ENCODE measurements around the gene ZNF638.
"Not testable (repeated sequence)": the region's sequence is repeated elsewhere in the genome, so short reads cannot be mapped to it uniquely, and the experiment has no call there.

ZNF638 gene

GRCh38 chr2:71417300-71418202 is 86.0 kb downstream of the ZNF638 start:
- no peak for DNase-seq

GRCh38 chr2:71419145-71419544 is 87.6 kb downstream of the ZNF638 start:
- no peak for DNase-seq

DNA sequence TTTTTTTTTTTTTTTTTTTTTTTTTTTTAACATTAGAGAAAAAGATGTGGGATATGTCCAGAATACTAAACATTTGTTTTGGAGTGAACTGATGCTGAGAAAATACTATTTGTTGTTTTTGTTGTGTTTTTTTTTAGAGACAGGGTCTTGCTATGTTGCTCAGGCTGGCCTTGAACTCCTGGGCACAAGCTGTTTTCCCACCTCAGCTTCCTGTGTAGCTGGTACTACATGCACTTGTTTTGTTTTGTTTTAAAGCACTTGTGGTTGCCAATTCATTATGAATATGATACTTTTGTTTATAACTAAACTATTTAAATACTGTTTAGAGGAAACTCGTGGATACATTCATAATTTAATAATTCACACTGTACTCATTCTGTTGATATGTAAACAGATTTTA is 88.4 kb downstream of the ZNF638 start:
- no peak for DNase-seq

DNA sequence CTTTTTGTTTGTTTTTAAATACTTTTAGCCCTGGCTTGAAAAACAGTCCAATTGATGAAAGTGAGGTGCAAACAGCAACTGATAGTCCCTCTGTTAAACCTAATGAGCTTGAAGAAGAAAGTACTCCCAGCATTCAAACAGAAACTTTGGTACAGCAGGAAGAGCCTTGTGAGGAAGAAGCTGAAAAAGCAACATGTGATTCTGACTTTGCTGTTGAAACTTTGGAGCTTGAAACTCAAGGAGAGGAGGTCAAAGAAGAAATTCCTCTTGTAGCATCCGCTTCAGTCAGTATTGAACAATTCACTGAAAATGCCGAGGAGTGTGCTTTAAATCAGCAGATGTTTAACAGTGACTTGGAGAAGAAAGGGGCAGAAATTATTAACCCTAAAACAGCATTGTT is 91.2 kb downstream of the ZNF638 start:
- no peak for DNase-seq

DNA sequence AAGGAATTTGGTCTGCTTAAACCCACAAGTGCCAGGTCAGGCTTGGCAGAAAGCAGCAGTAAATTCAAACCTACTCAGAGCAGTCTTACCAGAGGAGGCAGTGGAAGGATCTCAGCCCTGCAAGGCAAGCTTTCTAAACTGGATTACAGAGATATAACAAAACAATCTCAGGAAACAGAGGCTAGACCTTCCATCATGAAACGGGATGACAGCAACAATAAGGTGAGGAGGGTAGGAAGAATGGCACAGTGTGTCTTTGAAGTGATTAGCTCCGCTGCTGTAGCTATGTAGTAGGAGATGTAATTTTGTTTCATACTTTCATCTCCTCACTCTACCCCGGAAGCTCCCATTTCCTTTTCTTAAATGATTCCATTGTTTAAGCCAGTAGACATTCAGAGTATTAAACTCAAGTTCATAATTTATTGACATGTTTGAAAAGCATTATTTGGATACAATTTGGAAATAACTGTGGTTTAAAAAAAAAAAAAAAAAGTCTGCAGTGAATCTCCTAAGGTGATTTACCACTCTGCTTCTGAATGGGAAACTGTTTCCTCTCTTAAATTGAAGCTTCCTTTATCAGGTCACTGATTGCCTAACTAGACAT is 92.3 kb downstream of the ZNF638 start:
- no peak for DNase-seq

GRCh38 chr2:71426721-71427120 is 95.1 kb downstream of the ZNF638 start:
- no peak for DNase-seq

- DNase-seq: no peak
Observed at GRCh38 chr2:71428472-71429383, 97.1 kb downstream of the ZNF638 start.

DNA sequence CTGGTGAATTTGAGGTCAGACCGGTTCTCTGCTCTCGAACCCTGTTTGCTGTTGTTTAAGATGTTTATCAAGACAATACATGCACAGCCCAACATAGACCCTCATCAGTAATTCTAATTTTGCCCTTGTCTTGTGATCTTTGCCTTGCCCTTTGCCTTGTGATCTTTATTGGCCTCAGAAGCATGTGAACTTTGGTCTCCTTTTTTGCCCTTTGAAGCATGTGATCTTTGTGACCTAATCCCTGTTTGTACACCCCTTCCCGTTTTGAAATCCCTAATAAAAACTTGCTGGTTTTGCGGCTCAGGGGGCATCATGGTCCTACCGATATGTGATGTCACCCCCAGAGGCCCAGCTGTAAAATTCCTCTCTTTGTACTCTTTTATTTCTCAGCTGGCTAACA is 113.6 kb downstream of the ZNF638 start:
- not testable (repeated sequence) for DNase-seq

GRCh38 chr2:71446505-71446904 is 114.9 kb downstream of the ZNF638 start:
- DNase-seq: no peak

DNA sequence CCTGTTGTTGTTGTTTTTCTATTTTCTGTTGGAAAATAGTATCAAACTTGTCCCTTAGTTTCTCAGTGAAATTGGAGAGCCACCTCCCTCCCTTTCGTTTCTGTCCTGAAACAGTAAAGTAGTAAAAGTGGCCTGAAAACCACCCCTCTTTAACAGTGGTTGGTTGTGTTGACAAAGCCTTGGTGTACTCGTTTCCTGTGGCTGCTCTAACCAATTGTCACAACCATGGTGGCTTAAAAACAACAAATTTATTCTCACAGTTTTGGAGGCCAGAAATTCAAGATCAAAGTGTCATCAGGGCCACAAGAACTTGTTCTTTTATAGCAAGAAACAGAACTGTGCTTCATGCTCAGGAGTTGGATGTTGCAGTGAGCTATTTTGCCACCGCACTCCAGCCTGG is 117.8 kb downstream of the ZNF638 start:
- no peak for DNase-seq

DNA sequence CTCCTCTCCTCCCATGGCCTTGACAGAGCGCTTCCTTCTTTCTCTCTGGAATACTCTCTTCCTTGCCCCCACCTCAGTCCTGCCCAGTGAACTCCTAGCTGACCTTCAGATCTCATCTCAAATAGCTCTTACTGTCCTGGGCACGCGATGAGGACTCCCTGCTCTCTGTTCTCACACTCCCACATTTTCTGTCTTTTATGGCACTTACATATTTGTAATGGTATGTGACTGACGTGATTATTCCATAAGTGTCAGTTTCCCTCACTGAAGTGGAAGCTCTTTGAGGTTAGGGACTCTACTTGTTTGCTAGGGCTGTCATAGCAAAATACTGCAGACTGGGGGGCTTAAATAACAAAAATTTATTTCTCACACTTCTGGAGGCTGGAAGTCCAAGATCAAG is 120.1 kb downstream of the ZNF638 start:
- no peak for DNase-seq

DNA sequence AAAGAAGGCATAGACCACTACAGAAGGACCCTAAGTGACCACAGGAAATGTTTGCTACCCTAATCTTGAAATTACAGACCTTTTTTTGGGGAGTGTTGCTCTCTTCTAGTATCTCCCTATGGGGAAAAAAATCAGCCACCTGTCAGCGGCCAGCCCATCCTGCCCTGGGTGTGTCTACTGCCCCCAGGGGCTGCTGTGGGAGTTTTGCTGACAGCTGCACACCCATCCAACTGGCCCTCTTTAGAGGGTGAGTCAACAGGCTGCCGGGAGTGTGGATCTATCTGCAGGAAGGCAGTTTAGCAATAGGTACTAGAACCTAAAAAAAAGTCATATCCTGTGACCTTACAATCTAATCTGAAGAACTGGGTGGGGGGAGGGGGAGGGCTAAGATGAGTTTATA is 121.0 kb downstream of the ZNF638 start:
- no peak for DNase-seq

- DNase-seq: no peak
Observed at GRCh38 chr2:71453404-71454220, 122.0 kb downstream of the ZNF638 start, which contains the start of gene DYSF. Gene DYSF (plus strand): TSS chr2:71453561.

GRCh38 chr2:71454221-71455010 is 122.8 kb downstream of the ZNF638 start:
- DNase-seq: no peak

GRCh38 chr2:71455011-71455740 is 123.6 kb downstream of the ZNF638 start:
- DNase-seq: no peak

DNA sequence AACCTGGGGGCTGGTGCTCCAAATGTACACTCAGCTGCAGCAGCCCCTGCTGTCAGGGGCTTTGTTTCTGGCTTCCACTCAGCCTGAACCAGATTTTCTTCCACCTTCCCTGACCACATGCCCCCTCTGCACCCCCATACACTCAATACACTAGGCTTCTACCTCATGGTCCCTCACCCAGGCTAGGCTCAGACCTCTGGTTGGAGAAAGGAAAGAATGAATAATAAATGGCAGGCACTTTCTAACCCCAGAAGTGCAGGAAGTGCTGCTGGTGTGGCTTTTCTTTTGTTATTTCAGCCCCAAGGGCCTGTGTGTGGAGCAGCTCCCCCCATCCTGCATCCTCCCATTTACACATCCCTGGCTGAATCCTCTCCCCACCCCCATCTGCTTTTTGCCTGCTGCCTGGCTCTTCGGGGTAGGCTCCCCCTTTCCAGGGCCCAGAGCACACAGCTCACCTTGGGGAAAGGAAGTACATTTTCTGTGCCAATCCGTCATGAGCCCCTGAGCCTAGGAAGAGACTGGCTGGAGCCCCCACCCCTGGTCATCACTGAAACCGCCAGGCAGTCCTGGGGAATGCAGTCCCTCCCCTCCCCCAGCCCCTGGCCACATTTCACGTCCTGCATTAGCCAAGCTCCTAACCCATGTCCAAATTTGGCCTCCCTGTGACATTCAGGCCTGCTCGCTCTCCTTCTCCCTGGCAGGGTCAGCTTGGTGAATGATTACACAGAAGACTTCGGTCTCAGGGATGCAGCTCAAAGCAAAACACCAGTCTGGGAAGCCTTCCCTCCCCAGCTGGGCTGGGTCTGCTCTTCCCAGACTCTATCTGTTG is 124.4 kb downstream of the ZNF638 start:
- no peak for DNase-seq

DNA sequence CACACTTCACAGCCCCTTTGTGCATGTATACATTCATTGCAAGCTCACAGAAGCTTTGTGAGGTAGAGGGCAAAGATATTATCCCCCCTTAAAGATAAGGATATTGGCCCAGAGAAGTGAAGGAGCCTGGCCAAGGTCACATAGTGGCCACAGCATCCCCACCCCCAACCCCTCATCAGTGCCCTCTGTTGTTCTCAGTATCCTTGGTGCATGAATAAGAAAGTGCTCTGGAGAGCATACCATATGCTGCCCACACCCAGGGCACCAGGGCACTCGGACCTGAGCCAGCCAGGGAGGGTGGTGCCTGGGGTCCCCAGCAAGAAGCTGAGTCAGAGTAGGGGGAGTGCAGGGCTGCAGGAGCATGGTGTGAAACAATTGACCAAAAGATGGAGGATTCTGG is 125.0 kb downstream of the ZNF638 start:
- no peak for DNase-seq

DNA sequence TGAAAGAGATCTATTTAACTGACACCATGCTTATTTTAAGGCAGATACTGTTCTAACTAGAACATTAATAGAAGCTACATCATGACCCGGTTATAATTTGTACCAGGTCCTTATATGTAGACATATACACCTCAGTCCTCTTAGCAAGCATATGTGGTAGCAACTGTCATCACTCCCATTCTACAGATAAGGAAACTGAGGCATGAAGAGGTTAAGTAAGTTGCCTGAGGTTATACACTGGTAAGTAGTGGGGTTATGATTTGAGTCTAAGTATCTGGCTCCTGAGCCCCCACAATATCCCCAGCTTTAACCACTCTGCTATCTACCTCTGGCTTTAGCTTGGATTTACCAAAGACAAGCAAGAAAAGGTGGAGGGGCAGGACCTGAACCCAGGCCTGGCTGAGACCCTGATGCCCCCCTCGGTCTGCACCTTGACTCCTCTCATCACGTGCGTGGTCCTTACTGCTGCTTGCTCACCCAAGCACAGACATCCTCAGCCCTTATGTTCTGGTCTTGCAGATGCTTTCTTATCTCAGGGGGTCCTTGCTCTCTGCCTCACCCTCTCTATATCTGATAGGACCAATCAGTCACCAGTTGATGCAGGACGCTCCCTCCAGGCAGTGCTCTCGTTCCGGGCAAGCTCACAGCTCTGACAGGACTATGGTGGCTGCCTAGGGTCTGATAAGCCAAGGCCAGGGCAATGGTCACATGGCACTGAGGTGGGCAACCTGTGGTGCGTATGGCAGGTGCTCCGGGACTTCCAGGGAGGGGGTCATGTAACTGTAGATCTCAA is 125.7 kb downstream of the ZNF638 start:
- DNase-seq: no peak

- no peak for DNase-seq
Observed at GRCh38 chr2:71457923-71458322, 126.3 kb downstream of the ZNF638 start.

All from effector CD8-positive, alpha-beta T cell (primary cell).